Measurements from ENCODE around the gene CLEC16A.

The CLEC16A gene

DNA sequence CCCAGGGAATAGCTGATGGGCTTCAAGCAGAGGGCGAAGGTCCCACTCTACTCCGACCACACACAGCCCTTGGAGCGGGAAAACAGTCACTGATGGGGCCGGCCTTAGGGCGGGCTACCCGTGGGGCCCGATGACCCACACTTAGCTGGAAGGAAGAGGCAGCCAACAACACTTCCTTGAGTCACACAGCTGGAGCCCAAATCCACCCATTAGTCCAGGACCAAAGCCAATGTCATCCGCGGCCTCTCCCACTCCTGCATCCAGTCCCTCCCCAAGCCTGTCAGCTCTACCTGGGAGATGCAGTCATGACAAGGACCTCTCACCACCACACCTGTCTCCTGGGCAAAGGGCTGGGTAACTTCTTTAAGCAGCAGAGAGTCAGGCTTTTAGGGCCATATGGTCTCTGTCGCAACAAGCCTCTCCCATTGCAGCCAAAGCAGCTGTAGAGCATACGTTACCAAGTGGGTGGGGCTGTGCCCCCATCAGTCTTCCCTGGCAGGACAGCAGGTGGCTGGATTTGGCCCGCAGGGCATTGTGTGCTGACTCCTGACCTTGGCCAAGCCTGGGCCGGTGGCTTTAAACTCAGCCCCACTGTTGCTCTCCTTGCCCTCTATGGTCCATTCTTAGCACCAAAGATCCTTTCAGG, 200.9 kb downstream of the CLEC16A start:
- DNase-seq, result no peak

GRCh38 chr16:11145819-11146211, 201.5 kb downstream of the CLEC16A start:
- DNase-seq, result no peak

- no peak for DNase-seq
Measured at GRCh38 chr16:11147033-11147753, 202.8 kb downstream of the CLEC16A start.

DNA sequence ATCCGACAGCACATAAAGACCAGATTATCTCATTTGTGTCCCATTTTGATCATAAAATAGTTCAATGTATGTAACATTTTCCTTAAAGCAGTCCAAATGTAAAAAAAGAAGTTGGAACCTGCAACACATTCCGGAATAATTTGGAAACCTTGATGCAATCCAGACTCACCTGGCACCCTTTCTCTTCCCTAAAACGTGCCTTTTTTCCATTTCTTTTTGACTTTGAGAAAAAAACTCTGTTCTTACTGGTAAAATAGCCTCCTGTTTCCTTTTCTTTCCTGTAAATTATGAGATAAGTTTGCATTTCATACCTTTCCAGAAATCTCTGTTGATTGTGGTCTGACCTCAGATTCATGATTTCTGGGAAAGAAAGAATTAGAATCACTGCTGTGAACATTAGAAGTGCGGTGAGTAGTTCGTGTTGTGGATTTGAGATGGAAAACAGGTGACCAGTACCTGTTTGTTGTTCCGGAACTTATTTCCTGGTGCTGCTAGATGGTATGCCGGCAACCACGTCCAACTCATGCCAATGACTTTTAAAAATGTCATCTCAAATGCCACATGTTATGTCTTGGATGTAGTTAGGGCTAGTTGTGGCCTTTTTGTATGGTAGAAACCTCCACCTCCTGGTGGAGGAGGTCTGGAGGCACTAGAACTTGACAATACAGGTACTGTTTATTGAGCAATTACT, 203.5 kb downstream of the CLEC16A start:
- DNase-seq, result no peak

DNA sequence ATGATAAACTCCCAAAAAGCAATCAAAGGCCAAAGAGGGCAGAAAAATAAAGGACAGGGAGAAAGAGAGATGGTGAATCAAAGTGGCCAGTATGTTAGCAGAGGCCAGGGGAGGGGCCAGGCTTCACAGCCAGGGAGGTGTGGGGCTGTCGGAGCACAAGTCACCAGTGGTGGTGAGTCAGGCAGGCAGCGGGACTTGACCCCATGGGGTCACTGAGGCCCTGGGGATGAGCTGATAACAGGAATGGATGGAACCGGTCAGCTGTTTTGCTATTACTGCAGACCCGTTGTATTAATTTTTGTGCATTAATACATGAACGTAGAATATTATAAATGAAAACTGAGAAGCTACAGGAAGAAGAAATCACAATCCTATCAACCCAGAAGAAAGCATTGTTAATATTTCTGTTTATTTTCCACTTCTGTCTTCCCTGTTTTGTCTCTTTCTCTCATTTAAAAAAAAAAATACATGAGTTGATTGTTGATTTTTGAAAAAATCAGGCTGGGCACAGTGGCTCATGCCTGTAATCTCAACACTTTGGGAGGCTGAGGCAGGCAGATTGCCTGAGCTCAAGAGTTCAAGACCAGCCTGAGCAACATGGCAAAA, 204.8 kb downstream of the CLEC16A start:
- no peak for DNase-seq

DNA sequence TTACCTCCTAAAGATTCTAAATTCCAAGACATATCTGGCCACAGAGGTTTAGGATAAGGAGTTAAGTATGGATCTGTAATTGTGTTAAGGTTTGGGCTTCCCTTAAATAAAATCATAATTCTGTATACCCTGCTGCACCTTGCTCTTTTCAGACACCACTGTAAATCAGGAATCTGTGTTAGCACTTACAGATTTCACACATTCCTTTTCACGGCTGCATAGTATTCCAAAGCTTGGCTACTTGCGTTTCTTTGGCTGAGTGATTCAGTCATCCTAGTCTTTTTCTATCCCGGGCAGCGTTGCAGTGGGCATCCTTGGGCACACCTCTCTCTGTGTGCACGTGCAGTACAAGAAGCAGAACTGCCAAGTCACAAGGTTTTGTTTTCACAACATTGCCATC, 205.8 kb downstream of the CLEC16A start:
- DNase-seq, result no peak

DNA sequence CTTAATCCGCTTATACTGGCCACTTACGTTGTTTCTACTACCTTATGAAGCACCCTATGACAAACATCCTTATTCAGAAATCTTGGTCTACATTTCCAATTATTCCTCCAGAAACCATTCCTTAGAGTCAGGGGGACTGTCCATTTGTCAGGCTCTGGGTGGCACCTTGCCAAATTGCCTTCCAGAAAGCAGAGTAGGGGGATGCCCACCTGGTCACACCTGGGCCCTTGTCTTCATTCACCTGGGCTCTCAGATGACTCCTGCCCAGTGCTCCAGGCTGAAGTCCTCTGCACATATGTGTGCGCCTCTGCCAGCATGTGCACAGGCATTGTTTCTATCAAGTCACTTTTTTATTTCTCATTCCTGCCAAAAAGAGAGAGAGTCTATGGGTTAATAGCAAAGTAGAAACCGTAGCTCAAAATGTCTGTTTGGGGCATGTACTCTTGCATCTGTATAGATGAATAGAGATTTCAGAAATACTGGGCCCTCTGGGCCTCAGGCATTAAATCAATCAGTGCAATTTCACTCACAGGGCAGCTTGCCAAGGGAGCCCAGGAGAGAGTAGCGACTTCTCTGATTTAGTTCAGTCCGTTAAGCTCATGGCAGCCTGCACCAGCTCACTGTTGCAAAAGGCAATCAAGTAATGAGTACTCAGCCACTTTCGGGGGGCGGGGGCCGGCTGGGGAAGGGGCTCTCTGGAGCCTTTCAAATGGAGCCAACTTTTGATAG, 207.0 kb downstream of the CLEC16A start:
- DNase-seq, result no peak

- DNase-seq, result no peak
Measured at GRCh38 chr16:11151885-11152629, 207.7 kb downstream of the CLEC16A start.

GRCh38 chr16:11152677-11153331, 208.4 kb downstream of the CLEC16A start:
- DNase-seq, result no peak

DNA sequence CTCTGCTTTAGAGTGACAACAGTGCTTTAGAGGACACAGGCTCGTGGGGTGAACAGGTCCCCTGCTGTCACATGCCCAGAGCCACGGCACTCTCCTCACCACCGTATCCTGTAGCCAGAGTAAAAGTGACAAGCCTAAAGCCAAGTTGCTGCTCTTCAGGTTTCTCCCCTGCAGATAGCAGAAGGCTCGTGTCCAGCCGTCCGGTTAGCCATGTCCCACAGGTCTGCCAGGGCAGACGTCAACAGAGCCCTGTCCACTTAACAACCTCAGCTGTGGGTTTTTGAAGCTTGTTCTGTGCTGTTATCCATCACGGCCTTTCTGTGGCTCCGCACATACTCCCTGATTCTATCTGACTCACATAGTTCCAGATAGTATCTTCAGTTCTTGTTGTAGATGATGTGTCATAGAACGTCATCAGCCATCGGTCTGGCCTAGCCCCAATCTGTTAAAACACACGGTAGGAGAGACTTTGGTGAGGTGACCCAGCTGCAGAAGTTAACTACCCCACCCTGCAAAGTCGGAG, 211.0 kb downstream of the CLEC16A start:
- DNase-seq, result no peak

- no peak for DNase-seq
Measured at GRCh38 chr16:11156401-11156800, 212.0 kb downstream of the CLEC16A start.

GRCh38 chr16:11157143-11157542, 212.8 kb downstream of the CLEC16A start:
- no peak for DNase-seq

DNA sequence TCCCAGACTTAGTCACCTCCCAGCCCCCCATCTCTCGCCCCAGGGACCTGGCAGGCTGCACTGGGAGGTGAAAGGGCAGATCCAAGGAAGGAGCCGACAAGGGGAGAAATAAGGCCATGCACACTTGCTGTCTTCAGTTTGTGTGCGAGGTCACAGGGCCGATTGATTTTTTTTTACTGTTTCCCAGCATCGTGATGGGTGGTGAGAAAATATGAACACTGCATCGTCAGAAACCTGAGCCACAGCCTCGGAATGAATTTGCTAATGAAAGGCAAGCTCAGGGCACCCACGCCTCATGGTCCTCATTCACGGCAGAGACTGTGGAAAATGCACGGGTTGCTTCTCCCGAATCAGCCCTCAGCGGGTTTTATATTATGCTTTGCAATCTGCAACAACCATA, 213.7 kb downstream of the CLEC16A start:
- DNase-seq, result no peak

DNA sequence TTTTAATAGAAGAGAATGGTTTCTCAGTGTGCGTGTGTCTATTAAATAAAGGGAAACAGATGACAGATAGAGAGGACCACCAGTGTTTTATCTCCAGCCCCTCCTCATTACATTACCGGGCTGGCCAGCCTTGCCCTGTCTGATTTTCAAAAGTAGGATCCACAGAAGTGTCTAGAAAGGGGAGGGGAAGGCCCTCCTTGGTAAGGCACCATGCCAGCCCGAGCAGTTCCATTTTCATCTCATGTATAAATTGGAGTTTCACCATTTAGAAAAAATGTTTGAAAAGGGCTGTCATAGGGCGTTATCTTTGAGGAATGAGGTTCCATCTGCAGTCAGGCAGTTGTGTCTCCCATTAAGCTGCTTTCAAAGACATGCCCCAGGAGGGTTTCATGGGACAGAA, 214.9 kb downstream of the CLEC16A start:
- no peak for DNase-seq

DNA sequence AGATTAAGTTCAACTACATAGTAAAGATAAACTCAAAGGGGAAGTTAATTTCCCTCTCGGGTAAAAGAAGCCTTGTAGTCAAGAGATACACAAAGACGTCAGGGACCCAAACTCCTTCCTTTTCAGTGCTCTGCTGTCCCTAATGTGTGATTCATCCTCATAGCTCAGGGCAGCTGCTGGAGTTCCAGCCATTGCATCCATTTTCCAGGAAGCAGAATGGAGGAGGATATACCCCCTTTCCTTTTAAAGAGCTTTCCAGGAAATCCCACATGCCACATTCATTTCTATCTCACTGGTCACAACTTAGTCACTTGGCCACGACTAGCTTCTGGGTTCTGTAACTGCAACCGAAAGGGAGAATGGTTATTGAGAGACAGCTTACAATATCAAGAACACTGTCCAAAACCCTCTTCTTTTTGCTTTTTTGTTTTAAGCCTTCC, 216.3 kb downstream of the CLEC16A start:
- no peak for DNase-seq

DNA sequence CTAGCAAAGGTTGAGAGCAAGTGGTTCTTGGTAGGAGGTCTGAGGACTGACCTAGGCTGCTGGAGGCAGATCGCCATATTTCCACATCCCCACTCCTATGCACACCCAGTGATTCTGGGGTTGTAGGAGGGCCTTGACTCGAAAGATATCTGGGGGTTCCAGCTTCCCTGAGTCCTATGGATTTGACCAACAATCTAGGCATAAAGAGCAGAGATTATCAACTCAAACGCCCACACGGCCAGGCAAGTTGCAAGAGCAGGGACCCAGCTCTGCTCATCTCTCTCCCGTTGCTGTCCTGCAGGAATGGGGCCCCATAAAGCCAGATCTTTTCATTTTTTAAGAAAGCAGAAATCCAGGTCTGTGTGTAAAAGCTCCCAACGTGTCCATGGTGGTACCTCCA, 217.1 kb downstream of the CLEC16A start:
- DNase-seq, result no peak

- DNase-seq, result no peak
Measured at GRCh38 chr16:11161974-11162373, 217.6 kb downstream of the CLEC16A start.

DNA sequence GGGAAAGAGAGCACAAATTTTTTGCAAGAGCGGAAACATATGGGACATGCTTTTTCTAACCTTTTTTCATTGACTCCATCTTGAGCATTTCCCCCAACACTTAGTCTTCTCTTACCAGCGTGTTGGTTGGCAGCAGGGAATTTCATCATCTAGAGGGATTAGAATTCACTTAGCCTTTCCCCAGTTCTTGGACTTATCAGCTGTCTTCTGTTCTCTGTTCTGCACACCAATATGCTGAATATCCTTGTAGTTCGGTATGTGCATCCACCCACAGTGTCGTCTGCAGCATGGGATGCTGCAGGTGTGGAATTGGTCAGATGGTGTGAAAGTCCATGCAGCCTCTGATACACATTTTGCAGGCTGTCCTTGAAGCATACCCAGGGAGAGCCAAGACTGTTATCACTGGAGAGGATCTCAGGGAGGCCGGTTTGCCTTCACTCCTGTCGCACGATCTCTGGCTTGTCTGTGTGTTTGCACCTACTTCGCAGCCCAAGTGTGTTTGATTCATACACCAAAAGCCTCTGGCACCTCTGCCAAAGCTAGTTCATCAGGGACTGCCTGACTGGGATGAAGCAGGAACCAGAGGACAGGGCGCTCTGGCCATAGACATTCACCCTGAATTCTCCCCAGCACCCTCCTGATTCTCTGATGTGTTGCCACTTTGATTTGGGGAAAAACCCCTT, 218.4 kb downstream of the CLEC16A start:
- DNase-seq, result no peak

DNA sequence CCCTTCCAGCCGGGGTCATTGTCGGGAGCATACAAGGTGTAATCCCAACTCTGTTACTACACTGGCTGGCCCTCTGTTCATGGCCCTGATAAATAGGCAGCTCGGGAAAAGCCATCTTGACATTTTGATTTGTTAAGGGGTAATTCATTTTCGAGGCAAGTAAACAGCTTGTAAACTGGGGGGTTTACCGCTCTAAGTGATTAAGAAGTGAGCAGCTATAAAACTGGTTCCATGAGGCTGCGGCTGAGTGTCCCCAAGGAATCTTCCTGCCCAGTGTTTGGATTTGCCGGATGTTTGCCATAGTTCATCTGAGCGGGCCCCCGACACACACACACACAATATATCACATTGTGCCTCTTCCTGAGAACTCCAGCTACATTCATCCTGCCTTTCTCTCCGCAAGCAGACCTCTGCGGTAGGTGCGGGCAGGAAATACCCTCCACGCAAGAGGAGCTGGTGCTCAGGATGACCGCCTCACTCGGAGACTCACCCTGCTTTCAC, 219.4 kb downstream of the CLEC16A start:
- no peak for DNase-seq

DNA sequence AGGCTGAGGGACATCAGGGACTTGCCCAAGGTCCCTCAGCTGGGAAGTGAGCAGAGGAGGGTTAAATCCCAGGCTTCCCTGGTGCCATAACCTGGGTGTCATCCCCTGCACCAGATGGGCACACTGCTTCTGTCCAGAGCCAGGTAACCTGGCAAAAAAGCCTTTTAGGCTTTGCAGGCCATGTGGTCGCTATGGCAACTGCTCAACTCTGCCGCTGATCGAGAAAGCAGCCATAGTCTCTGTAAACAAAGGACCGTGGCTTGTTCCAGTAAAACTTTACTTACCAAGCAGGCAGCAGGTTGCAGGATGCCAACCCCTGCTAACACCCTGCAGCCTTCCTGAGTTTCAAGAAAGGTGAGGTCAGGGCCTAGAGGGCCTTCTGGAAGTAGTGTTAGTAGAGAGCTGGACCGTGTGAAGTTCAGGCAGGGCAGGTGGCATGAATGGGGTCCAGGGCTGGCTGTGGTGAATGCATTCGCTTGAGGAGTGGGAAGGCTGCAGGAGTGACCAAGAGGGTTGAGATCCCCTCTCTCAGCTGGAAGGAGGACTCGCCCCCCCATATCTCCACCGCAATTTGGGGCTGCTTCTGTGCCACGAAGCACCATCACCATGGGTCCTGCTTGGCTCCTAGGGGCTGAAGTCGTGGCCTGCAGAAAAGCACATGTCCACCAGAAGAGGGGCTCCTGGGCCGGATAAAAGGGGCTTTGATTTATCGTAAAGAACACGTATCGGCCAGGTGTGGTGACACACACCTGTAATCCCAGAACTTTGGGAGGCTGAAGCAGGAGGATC, 220.3 kb downstream of the CLEC16A start:
- no peak for DNase-seq
